Activated CD4-positive, alpha-beta T cell treated with anti-CD3 and anti-CD28 coated beads for 48 hours (primary cell): Measurements from ENCODE around the gene TMEM158.

Source experiments
- DNase-seq: peaks from one replicate; pipeline ENCODE4 v3.0.0-alpha.2; 2020

TMEM158 gene

DNA sequence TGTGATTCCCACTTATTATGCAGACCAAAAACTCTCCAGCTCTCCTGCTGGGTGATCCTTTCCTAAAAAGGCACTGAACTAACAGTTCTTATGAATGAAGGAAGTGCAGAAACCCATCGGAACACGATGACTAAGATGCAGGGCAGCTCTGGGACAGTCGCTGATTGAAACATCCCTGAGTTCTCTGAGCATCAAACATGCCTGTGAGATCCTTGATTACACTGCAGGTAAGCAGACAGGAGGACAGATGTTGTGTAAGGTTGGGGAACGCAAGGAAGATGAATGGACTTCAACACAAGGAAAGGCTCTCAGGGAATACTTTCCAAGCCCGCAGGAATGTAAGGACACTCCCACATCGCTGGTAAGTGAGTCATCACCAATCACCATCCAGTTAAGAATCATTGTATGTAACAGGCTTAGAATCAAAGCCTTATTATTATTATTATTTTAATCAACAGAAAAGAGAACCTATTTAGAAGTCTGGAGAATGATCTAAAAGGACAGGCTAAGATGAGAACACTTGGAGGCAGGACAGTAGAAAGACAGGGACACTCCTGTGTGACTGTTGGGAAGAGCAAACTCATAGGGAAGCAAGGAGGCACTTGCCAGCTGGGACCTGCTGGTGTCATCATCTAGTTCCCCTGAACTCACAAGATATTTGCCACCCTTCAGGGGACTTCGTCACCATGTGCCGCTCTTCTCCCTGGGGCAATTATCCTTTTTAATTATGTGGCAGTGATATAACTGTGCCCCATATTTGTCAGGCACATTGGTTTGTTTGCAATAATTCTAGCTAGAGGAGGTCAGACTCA lies 26.0 kb downstream of the TMEM158 start:
- DNase-seq, result no peak

DNA sequence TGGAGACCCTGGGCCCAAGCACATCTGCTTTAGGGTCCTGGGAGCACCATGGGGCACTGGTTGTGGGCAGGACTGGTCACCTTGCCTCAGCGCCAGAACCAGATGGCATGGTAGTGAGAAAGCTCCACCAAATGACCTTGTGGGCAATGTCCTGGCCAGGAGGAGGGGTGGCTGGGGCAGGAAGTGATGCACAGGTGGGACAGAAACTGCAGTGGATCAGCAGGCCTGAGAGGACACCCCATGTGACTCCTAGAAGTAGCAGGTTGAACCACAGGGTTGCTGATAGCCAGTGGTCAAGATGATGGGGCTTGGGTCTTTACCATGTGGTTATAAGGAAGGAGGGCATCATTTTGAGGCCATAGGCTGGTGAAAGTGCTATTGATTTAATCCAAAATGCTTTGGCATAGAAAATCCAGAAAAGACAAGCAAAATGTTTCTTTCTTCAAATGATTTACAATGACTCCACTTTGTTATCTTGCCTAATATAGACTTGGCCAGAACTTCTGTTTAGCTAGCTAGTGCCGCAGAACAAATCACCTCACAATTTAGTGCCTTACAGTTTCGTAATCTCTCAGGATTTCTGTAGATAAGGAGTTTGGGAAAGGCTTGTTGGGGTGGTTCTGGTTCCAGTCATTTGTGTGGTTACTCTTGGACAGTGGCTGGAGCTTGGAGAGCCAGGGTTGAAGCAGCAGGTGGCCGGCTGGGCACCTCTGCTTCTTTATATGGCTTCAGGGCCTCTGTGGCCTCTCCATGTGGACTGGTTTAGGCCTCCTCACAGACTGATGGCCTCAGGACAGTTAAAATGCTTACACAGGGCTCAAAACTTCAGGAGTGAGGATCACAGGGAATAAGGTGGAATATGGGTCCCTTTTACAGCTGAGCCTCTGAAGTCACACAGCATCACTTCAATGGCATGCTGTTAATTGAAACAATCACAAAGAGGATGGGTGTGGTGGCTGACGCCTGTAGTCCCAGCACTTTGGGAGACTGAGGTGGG lies 27.5 kb downstream of the TMEM158 start:
- no peak for DNase-seq

DNA sequence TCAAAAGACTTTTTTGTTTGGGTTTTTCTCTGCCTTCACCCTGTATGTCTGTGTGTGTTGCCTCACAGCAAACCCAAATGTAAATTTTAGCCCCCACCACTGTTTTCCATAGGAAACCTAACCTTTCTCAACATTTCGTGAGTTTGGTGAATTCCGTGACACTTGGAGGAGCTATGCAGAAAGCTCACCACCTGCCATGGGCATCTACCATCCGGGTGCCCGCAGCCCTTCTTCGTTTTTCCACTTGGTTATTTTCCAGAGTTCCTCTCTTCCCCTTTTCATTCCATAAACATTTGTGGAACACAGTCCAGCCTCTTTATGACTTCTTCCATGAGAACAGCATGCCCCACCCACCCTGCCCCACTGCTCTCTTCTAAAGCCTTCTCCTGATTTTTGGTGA lies 31.3 kb downstream of the TMEM158 start:
- DNase-seq, result no peak

DNA sequence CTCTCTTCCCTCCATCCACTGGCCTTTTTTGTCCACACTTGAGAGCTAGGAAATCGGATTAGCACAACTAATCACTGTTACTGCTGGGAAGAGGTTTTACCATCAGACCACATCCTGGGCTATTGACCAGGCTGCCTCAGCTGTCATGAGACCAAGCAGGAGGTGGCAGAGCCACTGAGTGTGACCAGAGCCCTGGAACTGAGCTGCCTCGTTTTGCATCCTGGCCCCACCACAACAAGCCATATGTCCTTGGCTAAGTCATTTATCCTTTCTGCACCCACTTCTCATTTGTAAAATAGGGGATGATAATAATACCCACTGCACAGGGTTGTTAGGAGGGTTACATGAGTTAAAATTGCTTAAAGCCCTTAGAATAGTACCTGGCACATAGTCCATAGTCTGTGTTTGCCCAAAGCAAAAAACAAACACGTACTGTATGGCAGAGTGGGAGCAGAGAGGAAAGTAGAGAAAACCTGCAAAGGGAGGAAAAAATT lies 34.1 kb downstream of the TMEM158 start:
- DNase-seq, result no peak

DNA sequence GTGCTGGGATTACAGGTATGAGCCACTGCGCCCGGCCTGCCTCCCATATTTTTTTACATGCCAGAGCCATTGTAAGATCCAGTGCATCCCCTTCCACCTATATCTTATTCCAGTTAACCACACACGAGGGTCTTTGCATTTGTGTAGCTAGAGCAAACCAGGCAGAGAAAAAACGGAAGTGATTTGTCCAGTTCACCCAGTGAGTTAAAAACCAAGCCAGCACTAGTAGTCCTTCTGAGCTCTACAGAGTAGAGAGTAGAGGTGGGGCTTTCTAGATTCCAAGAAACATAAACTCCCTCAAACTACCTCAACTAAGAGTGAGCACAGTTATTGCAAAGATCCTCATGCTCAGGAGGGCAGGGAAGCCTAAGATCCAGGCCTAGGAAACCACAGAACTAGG lies 34.7 kb downstream of the TMEM158 start:
- DNase-seq, result no peak

DNA sequence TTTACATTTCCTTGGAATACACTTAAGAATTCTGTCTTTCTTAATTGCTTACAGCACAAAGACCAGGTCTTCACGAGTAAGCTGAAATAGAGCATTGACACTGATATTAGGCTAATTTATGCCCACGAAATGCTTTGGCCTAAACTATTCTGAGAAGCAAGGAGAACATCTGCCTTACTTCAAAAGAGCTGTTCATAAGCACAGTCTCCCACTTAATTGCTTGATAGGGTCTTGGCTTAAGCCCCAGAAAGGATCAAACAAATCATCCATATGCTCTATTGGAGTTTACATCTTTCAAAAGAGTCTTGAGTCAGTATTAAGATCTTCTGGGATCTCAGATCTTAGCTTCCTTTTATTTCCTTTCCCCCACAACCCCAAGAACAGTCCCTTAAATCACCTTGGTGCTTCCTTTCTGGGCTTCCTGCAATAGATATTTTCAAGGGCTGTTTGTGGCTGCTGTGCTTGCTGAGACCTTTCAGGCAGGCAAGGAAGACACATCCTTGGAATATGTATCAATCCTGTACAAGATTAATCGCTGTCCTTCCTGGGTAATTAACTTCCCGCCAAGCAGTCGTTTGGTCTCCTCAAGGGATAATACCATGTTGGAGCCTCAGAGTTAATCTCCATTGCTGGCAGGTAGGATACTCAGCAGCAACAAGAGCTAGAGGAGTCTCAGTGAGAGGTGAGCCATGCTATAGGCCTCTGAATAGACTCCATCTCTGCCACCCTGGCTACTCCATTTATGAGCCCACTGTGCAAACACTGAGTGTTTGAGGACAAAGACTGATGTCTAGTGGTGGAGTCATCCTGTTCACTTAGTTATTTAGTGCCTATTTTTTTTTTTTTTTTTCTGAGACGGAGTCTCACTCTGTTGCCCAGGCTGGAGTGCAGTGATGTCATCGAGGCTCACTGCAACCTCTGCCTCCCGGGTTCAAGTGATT lies 37.1 kb downstream of the TMEM158 start:
- DNase-seq, result no peak

DNA sequence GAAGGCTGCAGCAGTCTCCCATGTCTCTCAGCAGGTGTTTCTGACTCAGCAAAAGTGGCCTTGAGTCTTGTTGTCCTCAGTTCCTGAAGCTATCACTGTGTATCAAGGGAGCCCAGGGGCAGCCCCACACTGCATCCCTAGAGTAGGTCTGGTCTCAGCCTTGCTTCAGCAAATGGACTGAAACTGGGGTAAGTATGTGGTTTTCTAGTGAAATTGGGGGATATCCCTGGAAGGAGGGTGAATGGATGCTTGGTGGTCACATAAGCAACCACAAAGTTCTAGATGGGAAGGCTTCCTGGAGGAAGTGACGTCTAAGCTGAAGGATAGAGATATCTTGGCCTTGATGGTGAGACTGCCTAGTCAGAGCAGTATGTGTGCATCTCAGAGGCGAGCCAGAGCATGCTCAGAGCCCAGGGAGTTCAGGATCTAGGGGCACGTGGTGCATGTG lies 38.4 kb downstream of the TMEM158 start:
- DNase-seq, result peak; percentile 50

DNA sequence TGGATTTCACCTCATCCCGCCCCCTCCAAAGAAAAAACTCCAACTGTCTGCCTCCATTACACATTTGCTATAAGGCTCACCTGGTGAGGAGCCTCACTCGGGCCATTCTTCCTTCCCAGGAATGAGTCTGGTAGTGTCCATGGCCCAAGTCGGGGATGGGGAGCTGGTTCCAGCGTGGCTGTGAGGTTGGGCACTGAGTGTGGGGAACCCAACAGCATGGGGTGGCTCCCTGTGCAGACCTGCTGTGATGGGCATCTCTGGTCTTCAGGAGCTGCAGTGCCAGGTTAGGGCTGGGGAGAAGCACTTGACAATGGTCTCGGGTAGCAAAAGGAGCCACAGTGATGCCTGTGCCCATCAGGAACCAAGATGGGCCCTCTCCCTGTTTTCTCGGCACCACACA lies 39.2 kb downstream of the TMEM158 start:
- DNase-seq, result no peak

DNA sequence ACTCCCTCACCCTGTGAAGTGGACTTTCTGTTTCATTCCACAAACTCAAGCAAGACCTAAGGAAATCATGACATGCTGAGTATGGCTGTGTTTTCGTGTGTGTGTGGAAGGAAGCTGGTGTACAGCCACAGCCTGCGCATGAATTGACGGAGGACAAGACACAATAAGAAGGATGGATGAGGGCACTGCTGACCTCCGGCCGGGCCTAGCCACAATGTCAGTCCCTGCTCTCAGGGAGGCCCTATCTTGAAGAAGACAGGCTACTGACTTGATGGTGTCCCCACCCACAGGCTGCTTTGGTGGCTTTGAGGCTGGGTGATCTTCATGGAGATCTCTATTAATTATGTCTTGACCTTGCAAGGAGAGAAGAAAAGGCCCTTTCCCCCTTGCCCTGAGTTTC lies 40.6 kb downstream of the TMEM158 start:
- no peak for DNase-seq

DNA sequence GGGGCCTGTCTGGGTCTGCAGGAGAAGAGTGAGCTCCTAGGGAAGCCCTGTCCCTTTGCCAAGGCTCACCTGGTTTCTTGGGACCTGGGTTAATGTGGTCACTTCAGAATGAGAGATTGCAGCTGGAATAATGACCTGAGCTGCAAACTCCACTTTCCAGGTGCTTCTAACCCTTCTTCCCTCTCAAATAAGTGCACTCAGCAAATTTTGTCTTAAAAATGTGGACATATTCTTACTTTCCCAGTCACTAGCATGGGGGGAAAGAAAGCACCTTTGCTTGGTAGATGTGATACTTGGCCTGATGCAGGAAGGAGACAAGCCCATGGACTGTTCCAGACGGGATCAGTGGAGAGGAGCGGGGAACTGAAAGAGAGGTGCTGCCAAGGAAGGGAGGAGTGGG lies 41.0 kb downstream of the TMEM158 start:
- no peak for DNase-seq

DNA sequence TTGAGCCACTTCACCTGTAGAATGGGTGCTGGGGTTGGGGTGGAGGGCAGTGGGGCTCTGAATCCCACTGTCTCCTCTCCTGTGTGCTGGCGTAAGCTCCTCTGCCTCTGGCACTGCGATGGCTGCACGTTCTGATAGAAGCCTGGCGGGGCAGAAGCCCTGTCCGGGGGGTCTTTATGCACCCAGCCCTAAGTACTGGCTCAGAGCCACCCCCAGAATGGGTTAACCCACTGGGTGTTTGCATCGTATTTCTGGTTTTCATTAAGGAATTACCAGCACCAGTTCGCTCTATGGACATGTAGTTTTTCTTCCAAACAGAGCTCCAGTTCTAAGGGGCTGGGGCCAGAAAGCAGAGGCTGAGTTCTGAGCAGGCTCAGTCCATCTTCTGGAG lies 42.2 kb downstream of the TMEM158 start:
- no peak for DNase-seq

DNA sequence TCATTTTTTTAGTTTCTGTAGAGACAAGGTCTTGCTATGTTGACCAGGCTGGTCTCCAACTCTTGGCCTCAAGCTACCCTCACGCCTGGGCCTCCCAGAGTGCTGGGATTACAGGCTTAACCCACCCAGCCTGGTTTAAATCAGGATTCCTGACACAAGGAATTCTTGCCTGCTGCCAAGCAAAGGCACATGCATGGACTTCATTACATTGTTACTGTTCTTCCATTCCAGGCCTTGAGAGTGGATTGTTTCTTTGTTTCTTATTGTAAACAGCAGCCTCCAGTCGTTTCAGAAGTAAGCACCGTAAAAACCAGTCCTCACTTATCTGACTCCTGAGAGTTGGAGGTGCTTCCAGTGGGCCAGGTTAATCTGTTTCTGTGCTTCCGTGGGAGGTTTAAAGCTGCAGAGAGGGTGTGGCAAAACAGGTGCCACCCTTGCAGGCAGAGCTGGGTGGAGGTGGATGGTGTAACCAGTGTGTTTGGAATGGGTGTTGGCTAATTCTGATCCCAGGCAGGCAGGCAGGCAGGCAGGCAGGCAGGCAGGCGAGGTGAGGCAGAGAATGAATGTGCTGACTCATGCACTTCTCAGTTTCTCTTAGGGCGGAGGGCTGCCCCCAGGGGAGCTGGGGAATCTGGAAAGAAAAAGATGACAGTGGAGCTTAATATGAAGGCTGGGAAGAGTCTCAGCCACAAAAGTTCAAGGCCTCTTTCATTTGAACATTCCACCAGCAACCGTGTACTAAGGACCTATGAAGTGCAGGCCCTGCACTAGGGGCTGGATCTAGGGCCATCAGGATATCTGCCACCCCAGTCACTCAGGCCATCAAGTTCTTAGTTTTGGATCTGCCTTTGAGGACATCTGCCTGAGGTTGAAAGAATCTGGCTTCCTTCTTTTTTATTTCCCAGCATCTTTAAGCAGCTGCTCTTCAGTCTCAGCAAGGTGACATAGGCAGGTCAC lies 42.9 kb downstream of the TMEM158 start:
- peak; percentile 13 for DNase-seq

DNA sequence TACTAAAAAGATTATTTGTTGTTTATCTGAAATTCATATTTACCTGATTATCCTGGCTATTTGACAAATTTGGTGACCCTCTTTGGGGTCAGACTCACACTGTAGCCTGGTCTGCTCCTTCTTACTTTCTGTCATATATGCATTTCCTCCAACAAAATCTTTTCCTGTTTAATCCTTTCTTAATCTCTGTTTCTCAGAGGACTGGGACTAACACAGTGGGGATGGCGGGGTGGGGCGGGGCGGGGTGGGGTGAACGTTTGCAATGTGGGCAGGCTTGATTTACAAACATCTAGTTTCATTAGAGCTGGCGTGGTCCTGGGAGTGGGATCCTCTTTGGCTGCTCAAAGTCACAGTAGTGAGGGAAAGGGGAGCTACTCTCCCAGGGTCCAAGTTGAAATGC lies 44.6 kb downstream of the TMEM158 start:
- no peak for DNase-seq

DNA sequence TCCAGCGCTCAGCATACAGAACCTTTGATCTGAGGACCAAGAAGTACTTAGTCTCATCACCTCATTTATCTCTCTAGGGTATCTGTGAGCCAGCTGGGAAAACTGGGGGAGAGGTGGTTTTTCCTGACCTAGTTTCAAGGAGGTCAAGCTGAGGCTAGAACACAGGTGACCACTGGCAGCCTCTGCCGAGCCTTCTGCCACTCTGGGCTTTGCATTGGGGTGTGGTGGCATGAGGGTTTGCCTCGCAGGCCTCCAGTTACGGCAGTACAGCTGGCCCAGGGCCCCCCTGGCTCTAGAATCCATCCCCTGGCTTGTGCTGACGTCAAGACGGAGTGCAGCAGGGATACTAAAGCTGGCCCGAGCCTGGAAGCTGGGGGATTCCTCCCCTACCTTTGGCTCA lies 45.2 kb downstream of the TMEM158 start:
- no peak for DNase-seq

DNA sequence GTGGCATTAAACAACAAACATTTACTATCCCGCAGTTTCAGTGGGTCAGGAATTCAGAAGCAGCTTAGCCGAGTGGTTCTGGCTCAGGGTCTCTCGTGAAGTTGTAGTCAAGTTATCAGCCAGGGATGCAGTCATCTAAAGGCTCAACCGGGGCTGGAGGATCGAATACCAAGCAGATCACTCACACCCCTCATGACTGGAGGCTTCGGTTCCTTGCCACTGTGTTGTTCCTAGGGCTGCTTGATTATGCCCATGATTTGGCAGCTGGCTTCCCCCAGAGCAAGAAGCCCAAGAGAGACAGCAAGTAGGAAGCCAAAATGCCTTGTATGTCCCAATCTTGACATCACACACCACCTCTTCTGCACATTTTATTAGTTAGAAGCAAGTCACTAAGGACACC lies 46.0 kb downstream of the TMEM158 start:
- no peak for DNase-seq

DNA sequence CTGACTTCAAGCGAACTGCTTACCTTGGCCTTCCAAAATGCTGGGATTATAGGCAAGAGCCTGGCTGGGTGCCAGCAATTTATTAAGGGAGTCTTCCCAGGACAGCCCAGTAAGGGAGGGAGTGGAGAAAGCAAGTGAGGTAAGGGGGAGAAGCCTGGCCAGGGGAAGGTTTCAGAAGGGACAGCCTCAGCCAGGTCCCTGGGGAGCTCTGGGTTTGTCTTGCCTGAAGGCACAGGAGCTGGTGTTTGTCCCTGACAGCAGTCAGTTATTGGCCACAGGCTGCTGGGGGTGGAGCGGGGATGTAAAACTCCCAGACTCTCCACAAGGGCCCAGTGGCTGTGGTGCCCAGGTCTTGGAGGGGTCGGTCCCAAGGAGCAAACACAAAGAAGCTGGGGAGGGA lies 46.9 kb downstream of the TMEM158 start:
- DNase-seq, result no peak

DNA sequence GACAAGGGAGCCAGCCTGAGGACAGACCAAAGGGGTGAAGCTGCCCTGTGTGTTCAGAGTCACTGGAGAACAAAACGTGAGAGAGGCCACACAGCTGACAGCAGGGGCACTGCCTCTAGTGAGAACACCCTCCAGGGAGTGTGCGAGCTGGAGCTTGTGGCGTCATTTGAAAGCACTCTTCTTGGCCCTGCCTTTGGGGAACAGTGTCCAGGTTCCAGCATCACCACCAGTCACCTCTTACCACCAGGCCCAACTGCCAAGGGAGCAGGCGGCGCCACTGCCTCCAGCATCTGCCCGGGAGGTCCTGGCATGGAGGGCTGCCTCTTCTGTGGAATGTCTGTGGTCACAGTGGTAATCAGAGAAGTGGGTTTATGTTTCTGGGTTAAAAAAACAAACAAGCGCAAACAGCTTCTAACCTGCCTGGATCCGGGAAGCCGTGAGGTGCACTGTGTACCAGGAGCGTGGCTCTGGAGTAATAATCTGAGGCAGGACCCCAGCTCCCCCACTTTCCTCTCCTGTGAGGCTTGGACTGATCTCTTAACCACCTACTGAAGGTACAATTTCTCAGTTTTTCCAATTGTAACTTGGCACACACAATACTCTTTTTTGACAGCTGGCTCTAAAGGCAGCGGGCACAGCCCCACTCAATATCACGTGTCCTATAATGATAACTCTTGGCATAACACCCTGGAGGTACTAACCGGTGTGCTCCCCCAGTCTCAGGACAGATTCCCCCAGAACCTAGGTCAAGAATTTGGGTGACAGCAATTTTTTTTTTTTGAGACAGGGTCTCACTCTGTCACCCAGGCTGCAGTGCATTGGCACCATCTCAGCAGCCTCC lies 47.7 kb downstream of the TMEM158 start:
- DNase-seq, result no peak

DNA sequence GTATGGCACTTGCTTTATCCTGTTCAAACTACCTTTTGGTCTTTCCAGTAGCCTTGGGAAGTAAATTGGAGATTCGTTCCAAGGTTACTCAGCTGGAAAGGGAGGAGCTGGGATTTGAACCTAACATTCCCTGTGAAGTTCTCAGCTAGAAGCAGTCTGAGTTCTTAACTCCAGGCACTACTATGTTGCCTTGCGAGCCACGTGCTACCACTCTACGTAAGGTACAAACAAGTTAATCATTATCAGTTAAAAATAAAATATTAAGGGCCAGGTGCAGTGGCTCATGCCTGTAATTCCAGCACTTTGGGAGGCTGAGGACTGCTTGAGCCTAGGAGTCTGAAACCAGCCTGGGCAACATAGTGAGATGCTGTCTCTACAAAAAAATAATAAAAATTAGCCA lies 49.2 kb downstream of the TMEM158 start:
- DNase-seq, result no peak
